ENCODE results near the gene SFT2D1. TPM values are rescaled to one million over a fixed set of nuclear protein-coding genes. Genes with fewer than 3 reads are reported as not detected.

SFT2D1 gene
- total RNA-seq, 1 experiment from 2014 or later: 65.6 TPM

- TF ChIP-seq CTCF (IDR thresholded peaks at IDR 0.05 in 2 of 3, conservative IDR thresholded peaks at IDR 0.05 in 1 of 3; ENCODE audit: borderline replicate concordance in 1 of 3, insufficient read depth in 1 of 3, low read depth in 2 of 3, low read length in 2 of 3) (no peak), CEBPB (IDR thresholded peaks at IDR 0.05; ENCODE audit: low read depth) (no peak)
Measured at GRCh38 chr6:166361077-166361429, 18.7 kb upstream of the SFT2D1 start (continued).

DNA sequence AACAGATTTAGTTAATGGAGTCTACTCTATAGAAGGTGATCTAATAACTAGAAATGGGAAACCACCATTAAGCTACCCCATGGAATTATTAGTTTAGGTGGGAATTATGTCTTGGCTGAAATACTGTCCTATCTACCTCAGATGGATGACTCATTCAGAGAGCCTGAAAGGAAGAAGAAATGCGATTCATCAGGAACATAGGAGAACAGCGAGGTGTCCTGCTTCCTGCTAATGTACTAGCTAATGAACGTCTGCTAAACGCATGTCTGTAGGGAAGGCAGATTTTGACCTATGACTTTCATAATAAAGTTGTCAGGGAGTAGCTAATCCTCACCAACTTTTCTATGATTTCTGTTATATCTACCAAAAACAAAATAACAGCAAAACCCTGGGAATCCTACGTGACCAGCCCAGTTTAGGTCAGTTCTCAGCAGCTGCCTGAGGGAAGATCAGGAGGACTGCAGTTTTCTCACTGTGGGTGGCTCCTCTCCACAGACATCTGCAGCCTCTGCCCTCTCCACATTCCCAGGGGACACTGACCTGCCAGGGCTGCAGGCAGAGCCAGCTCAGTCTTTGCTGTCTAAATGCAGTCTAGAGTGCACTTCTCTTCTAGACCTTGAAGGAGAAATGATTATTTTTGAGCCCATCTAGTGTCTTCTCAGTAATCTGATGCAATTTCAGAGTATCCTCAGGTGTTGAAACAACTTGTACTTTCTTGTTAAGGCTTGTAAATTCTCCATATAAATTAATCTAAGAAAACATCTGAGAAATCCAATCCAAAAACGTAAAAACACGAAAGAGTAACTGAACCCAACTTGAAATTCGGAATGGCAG lies 18.1 kb upstream of the SFT2D1 start:
- H3K79me2 ChIP-seq (ENCODE audit: insufficient read depth, low read length): no peaks in the 10 kb centered on the region
- H4K20me1 ChIP-seq (ENCODE audit: insufficient read depth): no peaks in the 10 kb centered on the region
- ATAC-seq (no peak), DNase-seq (ENCODE audit: low read depth, low spot score) (no peak)
- RAD21 ChIA-PET (ENCODE audit: low non-redundant PET in 1 of 2, low total read pairs in 2 of 2, uncharacterized antibody in 2 of 2, unreplicated experiment in 2 of 2): no interaction called here
- no peaks in the 10 kb centered on the region for H3K9me3 ChIP-seq (ENCODE audit: control insufficient read depth in 1 of 2, insufficient read depth in 1 of 2, low read depth in 1 of 2, low read length in 2 of 2)
- no peaks in the 10 kb centered on the region for H3K36me3 ChIP-seq (ENCODE audit: control insufficient read depth in 1 of 2, insufficient read depth in 2 of 2, low read length in 2 of 2)
- POLR2A ChIA-PET: no interaction called here
- no peak overlapping the region for H3K4me3 ChIP-seq (replicated peaks in 1 of 2; ENCODE audit: low read depth in 1 of 2, low read length in 2 of 2)
- intact Hi-C loops (cut with micrococcal nuclease): no loop called here
- no TSS peak for BruUV-seq (replicated peaks)
- CTCF ChIA-PET: no interaction called here
- H3K4me2 ChIP-seq (ENCODE audit: low read length): no peak overlapping the region
- H3K27me3 ChIP-seq (ENCODE audit: insufficient read depth, low read length): peaks cover 9% of the 10 kb centered on the region
- H3K9me2 ChIP-seq (ENCODE audit: insufficient read depth): no peaks in the 10 kb centered on the region
- H3K9ac ChIP-seq (ENCODE audit: low read length): no peak overlapping the region
- H2AFZ ChIP-seq (ENCODE audit: low read depth, low read length, poor library complexity, severe bottlenecking): no peak overlapping the region
- no peak overlapping the region for H3K27ac ChIP-seq (ENCODE audit: low read depth, low read length)
- TF ChIP-seq ZNF274 (IDR thresholded peaks at IDR 0.05; ENCODE audit: low read depth, low read length) (no peak), MAX (IDR thresholded peaks at IDR 0.05) (no peak), SIN3A (IDR thresholded peaks at IDR 0.05; ENCODE audit: low read depth) (no peak), EZH2 (IDR thresholded peaks at IDR 0.05) (no peak), ELF1 (IDR thresholded peaks at IDR 0.05; ENCODE audit: borderline replicate concordance, low read depth) (no peak), POLR2AphosphoS5 (IDR thresholded peaks at IDR 0.05; ENCODE audit: low read depth, low read length) (no peak), CEBPB (IDR thresholded peaks at IDR 0.05; ENCODE audit: low read depth) (no peak), TCF7L2 (IDR thresholded peaks at IDR 0.05; ENCODE audit: borderline replicate concordance, extremely low read depth, insufficient read depth, insufficient read length) (no peak), YY1 (IDR thresholded peaks at IDR 0.05; ENCODE audit: extremely low read depth, insufficient replicate concordance, low read depth, low read length) (no peak), EGR1 (IDR thresholded peaks at IDR 0.05; ENCODE audit: low read depth) (no peak), CBX3 (IDR thresholded peaks at IDR 0.05; ENCODE audit: low read depth) (no peak)
- TF ChIP-seq, protein P1, sequence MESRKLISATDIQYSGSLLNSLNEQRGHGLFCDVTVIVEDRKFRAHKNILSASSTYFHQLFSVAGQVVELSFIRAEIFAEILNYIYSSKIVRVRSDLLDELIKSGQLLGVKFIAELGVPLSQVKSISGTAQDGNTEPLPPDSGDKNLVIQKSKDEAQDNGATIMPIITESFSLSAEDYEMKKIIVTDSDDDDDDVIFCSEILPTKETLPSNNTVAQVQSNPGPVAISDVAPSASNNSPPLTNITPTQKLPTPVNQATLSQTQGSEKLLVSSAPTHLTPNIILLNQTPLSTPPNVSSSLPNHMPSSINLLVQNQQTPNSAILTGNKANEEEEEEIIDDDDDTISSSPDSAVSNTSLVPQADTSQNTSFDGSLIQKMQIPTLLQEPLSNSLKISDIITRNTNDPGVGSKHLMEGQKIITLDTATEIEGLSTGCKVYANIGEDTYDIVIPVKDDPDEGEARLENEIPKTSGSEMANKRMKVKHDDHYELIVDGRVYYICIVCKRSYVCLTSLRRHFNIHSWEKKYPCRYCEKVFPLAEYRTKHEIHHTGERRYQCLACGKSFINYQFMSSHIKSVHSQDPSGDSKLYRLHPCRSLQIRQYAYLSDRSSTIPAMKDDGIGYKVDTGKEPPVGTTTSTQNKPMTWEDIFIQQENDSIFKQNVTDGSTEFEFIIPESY (IDR thresholded peaks at IDR 0.05; ENCODE audit: extremely low read depth, insufficient replicate concordance, low read length): no peak
- H3K4me1 ChIP-seq (ENCODE audit: control insufficient read depth in 1 of 2, insufficient read depth in 2 of 2, low read length in 2 of 2): no peaks in the 10 kb centered on the region

Data from HCT116 (cell line).